Activated CD8-positive, alpha-beta memory T cell treated with anti-CD3 and anti-CD28 coated beads for 48 hours (primary cell): ENCODE measurements around the gene NIPAL3.

Experiments used
- DNase-seq, 3 experiments: peaks; one replicate each; pipeline ENCODE4 v3.0.0-alpha.2; 2020; ENCODE audit warnings: low read depth in 2 of 3, low spot score in 2 of 3

NIPAL3 gene

GRCh38 chr1:24390924-24391782, 24.4 kb upstream of the NIPAL3 start:
- peak in 1 of 3 experiments; percentile 39 for DNase-seq

GRCh38 chr1:24391882-24392603, 23.6 kb upstream of the NIPAL3 start:
- no peak for DNase-seq

GRCh38 chr1:24392604-24392946, 23.0 kb upstream of the NIPAL3 start:
- DNase-seq: no peak

GRCh38 chr1:24392982-24393650, 22.5 kb upstream of the NIPAL3 start:
- DNase-seq: no peak

GRCh38 chr1:24393892-24394291, 21.7 kb upstream of the NIPAL3 start:
- no peak for DNase-seq

- DNase-seq: no peak
Measured at GRCh38 chr1:24400065-24400464, 15.5 kb upstream of the NIPAL3 start.

GRCh38 chr1:24403806-24404205, 11.8 kb upstream of the NIPAL3 start:
- DNase-seq: no peak

GRCh38 chr1:24406788-24407187, 8.8 kb upstream of the NIPAL3 start:
- no peak for DNase-seq

GRCh38 chr1:24409535-24409934, 6.1 kb upstream of the NIPAL3 start:
- DNase-seq: no peak

- no peak for DNase-seq
Measured at GRCh38 chr1:24410750-24411149, 4.9 kb upstream of the NIPAL3 start.

GRCh38 chr1:24411963-24412362, 3.6 kb upstream of the NIPAL3 start:
- no peak for DNase-seq

- no peak for DNase-seq
Measured at GRCh38 chr1:24412408-24412807, 3.2 kb upstream of the NIPAL3 start.

- peak; percentile 67 to 76 (median 71) for DNase-seq
Measured at GRCh38 chr1:24413350-24414163, 2.0 kb upstream of the NIPAL3 start, which contains the start of gene STPG1. Gene STPG1 (minus strand): TSS chr1:24413782. CDS start chr1:24401388, 12,394 bp downstream.

- no peak for DNase-seq
Measured at GRCh38 chr1:24414775-24415333, 748 bp upstream of the NIPAL3 start.

GRCh38 chr1:24415910-24416665, 486 bp downstream of the NIPAL3 start:
- no peak for DNase-seq

GRCh38 chr1:24416666-24417391, 1.2 kb downstream of the NIPAL3 start:
- no peak for DNase-seq

- DNase-seq: no peak
Measured at GRCh38 chr1:24417681-24418080, 2.1 kb downstream of the NIPAL3 start.

- no peak for DNase-seq
Measured at GRCh38 chr1:24418898-24419628, 3.5 kb downstream of the NIPAL3 start.

- no peak for DNase-seq
Measured at GRCh38 chr1:24420547-24420946, 4.9 kb downstream of the NIPAL3 start.
